ENCODE results near the gene LRRC58. TPM values are rescaled to one million over a fixed set of nuclear protein-coding genes. Genes with fewer than 3 reads are reported as not detected.
"Not testable (repeated sequence)": the region's sequence is repeated elsewhere in the genome, so short reads cannot be mapped to it uniquely, and the experiment has no call there.

The LRRC58 gene
- total and polyA plus RNA-seq, 2 donors from 2014 or later: 6.4 to 23.1 TPM

GRCh38 chr3:120302361-120302760 is 46.8 kb downstream of the LRRC58 start:
- no peak for DNase-seq
- intact Hi-C loops (cut with DNase I): no loop called here
- H3K4me3 ChIP-seq (ENCODE audit: low read length in 3 of 3): no peak overlapping the region
- H3K9me3 ChIP-seq (ENCODE audit: control insufficient read depth in 2 of 3, insufficient read depth in 1 of 3, low read length in 3 of 3): no peaks in the 10 kb centered on the region
- TF ChIP-seq CTCF (IDR thresholded peaks at IDR 0.05; ENCODE audit: borderline replicate concordance, extremely low read depth, insufficient read depth): no peak
- H3K4me1 ChIP-seq (ENCODE audit: control insufficient read depth in 2 of 3, insufficient read depth in 2 of 3, low read depth in 1 of 3, low read length in 3 of 3): peaks cover 0 to 5% (median 0%) of the 10 kb centered on the region in 3 donors
- no peak overlapping the region for H3K27ac ChIP-seq (ENCODE audit: low read depth in 2 of 2, low read length in 2 of 2)
- no peak overlapping the region for H3K9ac ChIP-seq (ENCODE audit: low read length in 3 of 3)
- H3K36me3 ChIP-seq (ENCODE audit: control insufficient read depth in 2 of 3, insufficient read depth in 3 of 3, low read length in 3 of 3): no peaks in the 10 kb centered on the region
- H3K27me3 ChIP-seq (ENCODE audit: control insufficient read depth, insufficient read depth, low read length): no peaks in the 10 kb centered on the region
- FAIRE-seq: no peak

- no peaks in the 10 kb centered on the region for H3K9me3 ChIP-seq (ENCODE audit: control insufficient read depth in 2 of 3, insufficient read depth in 1 of 3, low read length in 3 of 3)
- peaks cover 0 to 5% (median 0%) of the 10 kb centered on the region in 3 donors for H3K4me1 ChIP-seq (ENCODE audit: control insufficient read depth in 2 of 3, insufficient read depth in 2 of 3, low read depth in 1 of 3, low read length in 3 of 3)
- no peak for DNase-seq
- no peak overlapping the region for H3K9ac ChIP-seq (ENCODE audit: low read length in 3 of 3)
- H3K4me3 ChIP-seq (ENCODE audit: low read length in 3 of 3): no peak overlapping the region
- H3K36me3 ChIP-seq (ENCODE audit: control insufficient read depth in 2 of 3, insufficient read depth in 3 of 3, low read length in 3 of 3): no peaks in the 10 kb centered on the region
- intact Hi-C loops (cut with DNase I): no loop called here
- no peak for TF ChIP-seq CTCF (IDR thresholded peaks at IDR 0.05; ENCODE audit: borderline replicate concordance, extremely low read depth, insufficient read depth)
- H3K27me3 ChIP-seq (ENCODE audit: control insufficient read depth, insufficient read depth, low read length): no peaks in the 10 kb centered on the region
- no peak for FAIRE-seq
- no peak overlapping the region for H3K27ac ChIP-seq (ENCODE audit: low read depth in 2 of 2, low read length in 2 of 2)
These were observed 48.2 kb downstream of the LRRC58 start for GRCh38 chr3:120300971-120301370.

- no peak for DNase-seq
- Histone ChIP-seq H3K4me3 (ENCODE audit: low read length in 3 of 3) (no peak overlapping the region), H3K9ac (ENCODE audit: low read length in 3 of 3) (no peak overlapping the region), H3K4me1 (ENCODE audit: control insufficient read depth in 2 of 3, insufficient read depth in 2 of 3, low read depth in 1 of 3, low read length in 3 of 3) (no peaks in the 10 kb centered on the region), H3K27me3 (ENCODE audit: control insufficient read depth, insufficient read depth, low read length) (no peaks in the 10 kb centered on the region), H3K9me3 (ENCODE audit: control insufficient read depth in 2 of 3, insufficient read depth in 1 of 3, low read length in 3 of 3) (no peaks in the 10 kb centered on the region), H3K36me3 (ENCODE audit: control insufficient read depth in 2 of 3, insufficient read depth in 3 of 3, low read length in 3 of 3) (no peaks in the 10 kb centered on the region), H3K27ac (ENCODE audit: low read depth in 2 of 2, low read length in 2 of 2) (no peak overlapping the region)
- FAIRE-seq: no peak
- intact Hi-C loops (cut with DNase I): no loop called here
- TF ChIP-seq CTCF (IDR thresholded peaks at IDR 0.05; ENCODE audit: borderline replicate concordance, extremely low read depth, insufficient read depth): no peak
These were observed 49.8 kb downstream of the LRRC58 start for GRCh38 chr3:120299403-120299802.

GRCh38 chr3:120298996-120299395 is 50.2 kb downstream of the LRRC58 start:
- intact Hi-C loops (cut with DNase I): no loop called here
- DNase-seq (no peak), FAIRE-seq (no peak)
- H3K4me3 ChIP-seq (ENCODE audit: low read length in 3 of 3): no peak overlapping the region
- H3K36me3 ChIP-seq (ENCODE audit: control insufficient read depth in 2 of 3, insufficient read depth in 3 of 3, low read length in 3 of 3): no peaks in the 10 kb centered on the region
- no peak overlapping the region for H3K9ac ChIP-seq (ENCODE audit: low read length in 3 of 3)
- no peak overlapping the region for H3K27ac ChIP-seq (ENCODE audit: low read depth in 2 of 2, low read length in 2 of 2)
- H3K4me1 ChIP-seq (ENCODE audit: control insufficient read depth in 2 of 3, insufficient read depth in 2 of 3, low read depth in 1 of 3, low read length in 3 of 3): no peaks in the 10 kb centered on the region
- no peaks in the 10 kb centered on the region for H3K27me3 ChIP-seq (ENCODE audit: control insufficient read depth, insufficient read depth, low read length)
- TF ChIP-seq CTCF (IDR thresholded peaks at IDR 0.05; ENCODE audit: borderline replicate concordance, extremely low read depth, insufficient read depth): no peak
- no peaks in the 10 kb centered on the region for H3K9me3 ChIP-seq (ENCODE audit: control insufficient read depth in 2 of 3, insufficient read depth in 1 of 3, low read length in 3 of 3)

GRCh38 chr3:120291552-120291951 is 57.6 kb downstream of the LRRC58 start:
- H3K9me3 ChIP-seq (ENCODE audit: control insufficient read depth in 2 of 3, insufficient read depth in 1 of 3, low read length in 3 of 3); H3K27ac ChIP-seq (ENCODE audit: low read depth in 2 of 2, low read length in 2 of 2); DNase-seq; H3K27me3 ChIP-seq (ENCODE audit: control insufficient read depth, insufficient read depth, low read length); H3K4me1 ChIP-seq (ENCODE audit: control insufficient read depth in 2 of 3, insufficient read depth in 2 of 3, low read depth in 1 of 3, low read length in 3 of 3); H3K36me3 ChIP-seq (ENCODE audit: control insufficient read depth in 2 of 3, insufficient read depth in 3 of 3, low read length in 3 of 3); H3K9ac ChIP-seq (ENCODE audit: low read length in 3 of 3); FAIRE-seq; H3K4me3 ChIP-seq (ENCODE audit: low read length in 3 of 3); intact Hi-C loops (cut with DNase I): not testable (repeated sequence)

Data from kidney (tissue), 14 donors.